Prostate gland (tissue), 2 donors: ENCODE data around the gene RBAK.
"Not testable (repeated sequence)": the region's sequence is repeated elsewhere in the genome, so short reads cannot be mapped to it uniquely, and the experiment has no call there.

Experiments used
- POLR2AphosphoS5 ChIP-seq: sonication (generic); formaldehyde crosslinking; IDR thresholded peaks from one replicate; pipeline ENCODE4 v1.6.1; 2017; ENCODE audit warnings: antibody characterized with exemption
- TF ChIP-seq, protein P1 (sequence below), 4 experiments: fragments of 200-600 bp in 2 of 4; fragments of 450-650 bp in 2 of 4; sonication (generic) in 2 of 4; IDR thresholded peaks; 1 replicate in 3 of 4; 2 replicates in 1 of 4; pipeline ENCODE4 v1.5.1; 2016 to 2019; ENCODE audit warnings: antibody characterized with exemption in 4 of 4, mild to moderate bottlenecking in 2 of 4, moderate library complexity in 2 of 4

DNA sequence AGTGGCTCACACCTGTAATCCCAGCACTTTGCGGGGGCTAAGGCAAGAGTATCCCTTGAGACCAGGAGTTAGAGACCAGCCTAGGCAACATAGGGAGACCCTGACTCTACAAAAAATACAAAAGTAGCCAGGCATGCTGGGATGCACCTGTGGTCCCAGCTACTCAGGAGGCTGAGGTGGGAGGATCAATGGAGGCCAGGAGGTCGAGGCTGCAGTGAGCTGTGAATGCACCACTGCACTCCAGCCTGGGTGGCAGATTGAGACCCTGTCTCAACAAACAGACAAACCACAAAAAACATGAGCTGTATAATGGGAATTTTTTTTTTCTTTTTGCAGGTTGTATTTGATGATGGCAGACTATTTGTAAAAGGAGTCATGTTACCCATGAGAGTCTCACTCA lies 1.5 kb downstream of the RBAK start:
- TF ChIP-seq, protein P1, sequence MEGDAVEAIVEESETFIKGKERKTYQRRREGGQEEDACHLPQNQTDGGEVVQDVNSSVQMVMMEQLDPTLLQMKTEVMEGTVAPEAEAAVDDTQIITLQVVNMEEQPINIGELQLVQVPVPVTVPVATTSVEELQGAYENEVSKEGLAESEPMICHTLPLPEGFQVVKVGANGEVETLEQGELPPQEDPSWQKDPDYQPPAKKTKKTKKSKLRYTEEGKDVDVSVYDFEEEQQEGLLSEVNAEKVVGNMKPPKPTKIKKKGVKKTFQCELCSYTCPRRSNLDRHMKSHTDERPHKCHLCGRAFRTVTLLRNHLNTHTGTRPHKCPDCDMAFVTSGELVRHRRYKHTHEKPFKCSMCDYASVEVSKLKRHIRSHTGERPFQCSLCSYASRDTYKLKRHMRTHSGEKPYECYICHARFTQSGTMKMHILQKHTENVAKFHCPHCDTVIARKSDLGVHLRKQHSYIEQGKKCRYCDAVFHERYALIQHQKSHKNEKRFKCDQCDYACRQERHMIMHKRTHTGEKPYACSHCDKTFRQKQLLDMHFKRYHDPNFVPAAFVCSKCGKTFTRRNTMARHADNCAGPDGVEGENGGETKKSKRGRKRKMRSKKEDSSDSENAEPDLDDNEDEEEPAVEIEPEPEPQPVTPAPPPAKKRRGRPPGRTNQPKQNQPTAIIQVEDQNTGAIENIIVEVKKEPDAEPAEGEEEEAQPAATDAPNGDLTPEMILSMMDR (IDR thresholded peaks at IDR 0.05): not testable (repeated sequence)
- not testable (repeated sequence) for TF ChIP-seq POLR2AphosphoS5
